SIG-M5 (cell line): ENCODE measurements around the gene STAC.
"Not testable (repeated sequence)": the region's sequence is repeated elsewhere in the genome, so short reads cannot be mapped to it uniquely, and the experiment has no call there.

Experiments
- DNase-seq: peaks from one replicate; lab custom pipeline; 2025; lab: John Stamatoyannopoulos, UW

Gene STAC

DNA sequence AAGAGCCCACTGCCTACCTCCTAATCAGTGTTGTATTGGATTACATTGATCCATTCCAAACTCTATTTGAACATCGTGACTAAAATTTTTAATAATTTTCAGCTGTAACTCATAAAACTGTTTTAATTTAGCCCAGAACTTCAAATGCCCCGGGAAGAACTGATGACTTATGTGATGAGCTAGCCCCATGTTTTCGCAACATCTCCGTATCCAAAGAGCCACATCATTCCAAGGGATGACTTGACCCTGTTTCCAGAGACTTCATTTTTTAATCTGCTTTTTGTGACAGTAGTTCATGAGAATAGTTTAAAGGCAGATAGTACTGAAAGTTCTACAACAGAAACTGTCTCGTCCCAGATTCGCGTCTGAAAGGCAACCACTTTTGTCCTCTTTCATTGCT, 97.4 kb downstream of the STAC start:
- DNase-seq, result no peak

DNA sequence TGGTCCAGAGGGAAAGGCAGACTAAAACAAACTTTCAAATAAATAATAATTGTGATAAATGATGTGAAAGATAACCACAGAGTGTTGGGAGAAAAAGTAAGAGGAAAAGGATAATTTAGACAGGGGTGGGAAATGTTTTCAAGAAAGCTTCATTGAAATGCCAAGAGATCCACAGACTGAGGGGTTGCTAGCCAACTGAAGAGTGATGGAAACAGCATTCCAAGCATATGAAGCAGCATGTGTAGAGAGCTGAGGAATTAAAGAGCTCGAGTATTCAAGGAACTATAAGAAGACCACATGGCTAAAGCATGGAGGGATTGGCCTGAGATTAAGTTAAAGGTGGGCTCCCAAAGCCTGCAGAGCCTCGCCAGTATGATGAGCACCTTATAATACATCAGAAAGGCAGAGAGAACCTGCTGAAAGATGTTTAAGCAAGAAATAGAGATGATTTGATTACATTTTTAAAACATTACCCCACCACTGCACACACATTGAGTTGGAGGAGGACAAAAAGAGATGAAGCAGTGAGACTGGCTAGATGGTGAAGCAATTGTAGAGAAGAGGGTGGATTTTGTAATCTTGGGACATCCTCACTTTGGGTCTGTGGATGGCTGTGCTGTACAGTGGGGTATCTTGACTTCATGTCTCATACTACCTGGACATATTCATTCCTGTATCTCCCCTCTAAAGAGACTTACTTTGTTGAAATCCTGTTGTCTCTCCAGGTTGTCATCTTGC, 100.8 kb downstream of the STAC start:
- DNase-seq, result no peak

DNA sequence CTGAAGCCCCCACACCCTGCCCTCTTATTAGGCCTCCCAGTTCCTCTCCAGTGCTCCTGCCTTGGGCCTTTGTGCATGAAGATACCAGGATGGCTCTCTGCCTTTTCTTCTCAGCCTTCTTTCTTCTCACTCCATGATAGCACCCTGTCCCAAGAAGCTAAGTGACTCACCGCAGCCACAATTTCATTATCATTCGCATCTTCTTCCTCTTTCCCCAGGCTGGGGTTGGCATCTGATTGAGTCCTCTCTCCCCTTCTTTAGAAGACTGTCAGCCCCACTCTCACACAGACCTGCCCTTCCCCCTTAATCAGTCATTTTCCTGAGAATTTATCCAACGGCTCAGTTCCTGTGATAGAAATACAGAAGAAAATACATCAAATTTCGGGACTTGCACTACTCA, 102.0 kb downstream of the STAC start:
- no peak for DNase-seq

DNA sequence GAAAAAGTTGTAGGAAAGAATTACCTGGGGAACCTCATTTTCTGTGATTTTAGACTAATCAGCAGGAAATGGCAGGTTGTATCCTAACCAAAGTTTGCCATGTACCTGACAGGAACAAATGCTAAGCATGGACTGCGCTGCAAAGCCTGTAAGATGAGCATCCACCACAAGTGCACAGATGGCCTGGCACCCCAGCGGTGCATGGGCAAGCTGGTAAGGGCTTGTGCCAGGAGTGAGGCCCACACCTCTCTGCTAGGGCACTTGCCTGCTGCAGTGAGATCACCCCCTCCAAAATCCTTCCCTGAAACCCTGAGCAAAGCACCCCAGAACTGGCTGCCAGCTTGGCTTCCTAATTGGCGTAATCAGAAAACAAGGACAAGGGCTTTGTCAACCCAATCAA, 102.6 kb downstream of the STAC start:
- no peak for DNase-seq

DNA sequence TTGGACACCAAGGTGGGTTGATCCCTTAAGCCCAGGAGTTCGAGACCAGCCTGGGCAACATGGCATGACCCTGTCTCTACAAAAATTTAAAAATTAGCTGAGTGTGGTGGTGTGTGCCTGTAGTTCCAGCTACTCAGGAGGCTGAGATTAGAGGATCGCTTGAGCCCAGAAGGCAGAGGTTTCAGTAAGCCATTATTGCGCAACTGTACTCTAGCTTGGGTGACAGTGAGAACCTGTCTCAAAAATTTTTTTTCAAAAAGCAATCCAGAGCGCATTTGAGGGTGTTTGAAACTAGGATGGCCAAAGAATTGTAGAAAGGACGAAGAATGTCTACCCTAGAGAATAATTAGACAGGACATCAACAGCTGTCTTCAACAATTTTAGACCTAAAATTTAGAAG, 103.4 kb downstream of the STAC start:
- no peak for DNase-seq

DNA sequence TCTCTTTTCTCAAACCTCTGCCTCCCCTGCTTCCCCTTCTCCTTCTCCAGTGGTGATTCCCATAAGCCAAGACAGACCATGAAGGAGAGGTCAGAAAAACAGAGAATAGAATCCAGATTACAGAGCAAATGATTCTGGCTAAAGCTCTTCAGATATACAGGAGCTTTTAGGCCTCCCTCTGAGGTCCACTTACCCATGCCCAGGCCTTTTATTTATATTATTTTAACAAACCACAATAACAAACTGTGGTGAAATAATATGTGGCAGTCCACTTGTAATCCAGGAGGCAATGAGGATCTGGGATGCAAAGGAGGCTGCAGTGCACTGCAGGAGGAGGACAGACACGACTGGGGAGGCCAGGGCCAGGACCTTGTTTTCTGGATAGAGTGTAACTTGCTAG, 104.1 kb downstream of the STAC start:
- no peak for DNase-seq

DNA sequence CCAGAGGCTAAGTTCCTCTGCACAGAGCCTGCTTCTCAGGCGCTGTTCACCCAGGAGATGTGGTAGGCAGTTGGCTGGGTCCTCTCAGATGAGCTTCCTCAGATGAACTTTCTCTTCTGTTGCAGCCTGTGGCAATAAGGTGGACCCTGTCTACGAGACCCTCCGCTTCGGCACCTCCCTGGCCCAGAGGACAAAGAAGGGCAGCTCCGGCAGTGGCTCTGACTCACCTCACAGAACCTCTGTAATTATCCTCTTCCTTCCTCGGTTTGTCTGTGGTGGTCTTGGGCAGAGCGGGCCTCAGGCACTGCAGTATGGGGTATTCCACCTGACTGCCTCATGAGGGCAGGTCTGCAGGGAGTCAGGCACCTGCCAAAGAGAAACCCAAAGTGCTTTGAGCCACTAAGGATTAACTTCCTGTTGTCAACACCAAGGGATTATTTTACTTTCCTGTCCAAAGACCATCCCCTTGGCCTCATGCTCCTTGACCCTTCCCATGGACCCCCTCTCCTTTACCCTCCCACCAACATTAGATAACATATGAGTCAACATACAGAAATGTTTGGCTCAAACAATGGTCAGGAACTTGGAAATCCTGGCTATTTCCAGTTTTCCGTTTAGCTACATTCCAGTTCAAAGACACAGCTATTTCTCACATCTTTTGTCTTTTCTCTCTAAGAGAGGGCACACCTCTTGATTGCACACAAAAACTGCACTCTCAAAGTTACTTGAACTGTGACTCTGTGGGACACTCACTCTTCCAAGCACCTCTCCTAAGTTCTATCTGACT, 105.9 kb downstream of the STAC start:
- DNase-seq, result no peak

DNA sequence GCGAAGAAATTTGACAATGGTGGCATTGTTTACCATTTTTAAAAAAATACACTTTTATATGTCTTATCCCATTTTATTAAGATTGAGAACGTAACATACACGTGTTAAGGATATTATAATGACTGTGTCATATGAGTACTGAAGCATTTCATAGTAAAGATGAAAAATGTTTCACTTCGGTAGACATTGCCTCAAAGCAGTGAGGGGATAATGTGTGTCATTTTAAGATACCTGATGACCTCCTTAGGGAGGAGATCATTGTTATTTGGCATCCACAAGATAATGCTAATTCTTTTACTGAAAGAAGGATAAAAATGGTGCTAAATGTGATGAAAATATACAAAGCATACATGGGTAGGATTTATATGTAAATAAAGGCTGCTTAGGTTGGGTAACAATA, 107.3 kb downstream of the STAC start:
- no peak for DNase-seq

DNA sequence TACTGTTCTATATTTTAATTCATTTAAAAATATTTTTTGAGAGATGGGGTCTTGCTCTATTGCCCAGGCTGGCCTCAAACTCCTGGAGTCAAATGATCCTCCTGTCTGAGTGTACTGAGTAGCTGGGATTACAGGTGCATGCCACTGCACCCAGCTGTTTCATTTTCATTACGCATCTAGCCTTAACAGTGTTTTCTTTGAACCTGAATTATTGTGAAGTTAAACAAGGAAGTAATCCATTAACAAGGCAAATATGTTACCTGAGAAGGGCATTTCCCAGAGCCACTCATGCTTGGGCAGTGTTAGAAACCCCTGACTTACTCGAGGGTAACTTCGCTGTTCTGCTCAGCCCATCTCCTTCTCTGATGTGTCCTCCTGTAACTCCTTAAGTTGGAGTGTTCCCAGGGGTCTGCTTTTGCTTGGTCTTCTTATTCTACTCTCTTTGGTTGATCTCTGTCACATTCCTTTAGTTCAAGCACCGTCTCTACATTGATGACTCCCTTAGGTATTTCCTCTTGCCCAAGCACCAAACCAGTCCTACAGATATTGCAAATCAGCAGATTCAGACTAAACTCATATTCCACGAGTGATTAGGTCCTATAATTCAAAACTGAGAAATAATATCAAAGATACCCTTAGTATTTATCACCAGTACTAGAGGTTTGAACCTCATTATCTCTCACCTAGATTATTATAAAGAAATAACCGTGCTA, 107.9 kb downstream of the STAC start:
- no peak for DNase-seq

DNA sequence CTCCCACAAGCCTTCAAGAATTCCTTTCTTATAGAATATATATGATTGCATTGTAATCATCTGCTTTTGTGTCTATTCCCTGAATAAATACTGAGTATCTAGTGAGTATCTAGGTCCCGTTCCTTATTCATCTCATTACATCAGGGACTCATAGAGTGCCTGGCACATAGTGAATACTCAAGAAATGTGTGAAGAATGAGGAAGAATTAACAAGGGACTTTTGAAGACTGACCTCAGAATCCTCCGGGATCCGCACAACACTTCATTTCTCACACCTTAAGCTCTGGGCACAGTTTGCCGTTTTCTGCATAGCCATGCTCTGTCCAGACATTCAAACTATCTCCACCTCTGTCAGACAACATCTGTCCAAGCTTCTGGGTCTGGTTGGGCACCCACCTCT, 108.8 kb downstream of the STAC start:
- DNase-seq, result no peak

DNA sequence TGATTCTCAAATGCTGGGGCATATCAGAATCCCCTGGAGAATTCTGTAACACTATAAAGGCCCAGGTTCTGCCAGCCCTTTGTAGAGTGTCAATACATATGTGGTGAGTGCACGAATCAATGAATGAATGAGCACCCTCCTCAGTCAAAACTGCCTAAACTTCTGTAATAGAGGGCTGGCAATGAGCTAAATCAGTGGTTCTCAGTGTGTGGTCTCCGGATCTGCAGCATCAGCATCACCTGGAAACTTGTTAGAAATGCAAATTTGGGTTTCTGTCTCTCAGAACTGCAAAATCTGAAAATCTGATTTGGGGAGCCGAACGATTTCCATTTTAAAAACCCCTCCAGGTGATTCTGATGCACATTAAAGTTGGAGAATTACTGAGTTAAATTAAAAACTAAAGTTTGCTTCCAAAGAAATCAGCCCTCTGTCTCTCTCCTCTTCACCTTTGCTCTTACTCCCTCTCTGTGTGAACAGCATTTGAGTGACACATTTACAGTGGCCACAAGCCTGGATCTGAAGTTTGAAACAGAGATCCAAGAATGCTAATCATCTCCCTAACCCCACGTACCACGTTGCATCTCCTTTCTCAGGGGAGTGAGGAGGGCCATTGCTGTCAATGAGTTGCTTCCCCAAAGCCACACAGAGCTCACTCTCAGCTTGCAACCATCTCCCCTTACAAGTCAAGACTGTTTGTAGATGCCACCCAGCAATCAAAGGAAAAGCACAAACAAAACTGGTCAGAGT, 109.5 kb downstream of the STAC start:
- no peak for DNase-seq

DNA sequence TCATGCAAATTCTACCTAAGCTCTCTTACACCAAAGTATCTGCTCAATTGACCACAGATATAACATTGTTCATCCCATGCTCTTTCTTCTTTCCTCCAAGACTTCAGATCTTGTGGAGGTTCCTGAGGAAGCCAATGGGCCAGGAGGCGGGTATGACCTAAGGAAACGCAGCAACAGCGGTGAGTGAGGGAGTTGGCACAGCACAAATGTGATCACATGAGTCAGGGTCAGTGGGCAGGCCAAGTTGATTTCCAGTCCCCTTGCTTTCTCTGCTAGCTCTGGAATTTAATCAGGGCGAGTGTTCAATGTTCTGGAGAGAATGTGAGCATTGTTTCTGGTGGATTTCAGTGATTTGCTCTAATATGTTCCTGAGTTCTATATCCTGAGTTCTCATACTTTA, 112.7 kb downstream of the STAC start:
- no peak for DNase-seq

DNA sequence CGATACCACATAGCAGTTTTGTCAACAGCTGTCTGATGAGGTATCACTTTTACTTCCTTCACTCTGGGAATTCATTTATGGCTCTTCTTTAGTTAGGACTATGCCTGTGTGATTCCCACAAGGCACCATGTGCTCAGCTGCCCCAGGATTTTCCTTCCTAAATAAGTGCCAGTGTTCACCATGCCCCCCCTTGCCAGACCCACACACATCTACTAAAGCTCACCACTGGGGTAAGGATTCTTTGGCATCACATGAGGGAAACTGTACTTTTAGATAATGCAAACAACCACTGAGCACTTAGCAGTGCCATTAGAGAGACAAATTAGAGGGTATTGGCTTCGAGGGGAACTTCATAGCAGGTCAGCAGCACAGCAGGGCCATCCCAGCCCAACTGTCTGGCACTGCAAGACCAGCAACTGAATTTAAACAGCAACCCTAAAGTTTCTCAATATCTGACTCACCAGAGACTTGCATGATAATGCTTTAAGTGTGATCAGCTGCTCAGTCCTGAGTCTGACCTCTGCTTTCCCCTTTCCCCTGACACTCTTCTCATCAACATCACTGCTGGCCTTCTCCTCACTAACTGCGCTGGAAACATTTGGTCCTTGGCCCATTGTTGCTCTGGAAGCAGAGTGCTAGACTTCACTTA, 114.3 kb downstream of the STAC start:
- DNase-seq, result no peak

DNA sequence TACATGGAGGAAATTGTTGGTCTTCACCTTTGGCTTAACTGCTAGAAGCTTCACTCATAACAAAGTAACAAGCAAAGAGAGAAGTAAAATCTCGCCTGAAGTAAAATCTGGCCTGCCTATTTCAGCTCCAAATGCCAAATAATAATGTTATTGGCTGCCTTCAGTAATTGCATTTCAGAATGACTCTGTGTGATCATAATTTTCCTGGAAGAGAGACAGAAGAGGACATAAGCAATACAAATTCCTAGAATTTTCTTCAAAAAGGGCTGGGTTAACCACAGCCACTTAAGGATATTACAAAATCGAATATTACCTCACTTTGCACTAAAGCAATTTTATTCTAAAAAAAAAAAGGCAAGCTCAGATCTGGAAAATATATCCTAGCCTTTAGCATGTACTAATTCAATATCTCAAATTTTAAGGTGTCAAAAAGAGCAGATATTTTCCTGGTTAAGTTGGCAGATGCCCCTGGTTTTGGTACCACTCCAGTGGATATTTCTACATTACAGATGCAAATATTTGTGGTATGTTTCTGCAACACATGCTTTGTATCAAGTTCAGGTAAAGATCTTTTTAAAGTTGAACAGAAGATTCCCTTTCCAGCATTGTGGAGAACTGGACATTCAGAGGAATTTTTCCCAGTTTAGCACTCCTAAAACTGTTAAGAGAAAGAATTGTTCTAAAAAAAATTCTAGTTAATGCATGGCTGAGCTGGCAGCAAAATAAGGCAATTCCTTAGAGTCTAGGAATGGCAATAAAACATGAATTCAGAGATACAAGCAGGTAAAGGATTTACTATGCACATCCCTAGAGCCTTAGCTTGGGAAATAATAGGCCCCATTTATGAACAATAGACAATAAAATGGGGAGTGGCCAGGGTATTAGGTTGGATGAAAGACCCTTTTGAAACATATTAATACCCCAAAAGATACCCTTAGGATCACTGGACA, 116.7 kb downstream of the STAC start:
- DNase-seq, result no peak

DNA sequence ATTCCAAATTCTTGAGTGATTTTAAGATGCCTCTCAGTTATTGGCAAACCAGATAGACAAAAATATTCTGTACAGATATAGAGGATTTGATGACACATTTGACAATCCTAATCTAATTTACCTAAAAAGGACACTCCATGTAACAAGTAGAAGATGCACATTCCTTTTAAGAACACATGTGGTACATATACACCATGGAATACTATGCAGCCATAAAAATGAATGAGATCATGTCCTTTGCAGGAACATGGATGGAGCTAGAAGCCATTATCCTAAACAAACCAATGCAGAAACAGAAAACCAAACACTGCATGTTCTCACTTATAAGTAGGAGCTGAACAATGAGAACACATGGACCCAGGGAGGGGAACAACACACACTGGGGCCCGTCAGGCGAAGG, 119.7 kb downstream of the STAC start:
- not testable (repeated sequence) for DNase-seq

DNA sequence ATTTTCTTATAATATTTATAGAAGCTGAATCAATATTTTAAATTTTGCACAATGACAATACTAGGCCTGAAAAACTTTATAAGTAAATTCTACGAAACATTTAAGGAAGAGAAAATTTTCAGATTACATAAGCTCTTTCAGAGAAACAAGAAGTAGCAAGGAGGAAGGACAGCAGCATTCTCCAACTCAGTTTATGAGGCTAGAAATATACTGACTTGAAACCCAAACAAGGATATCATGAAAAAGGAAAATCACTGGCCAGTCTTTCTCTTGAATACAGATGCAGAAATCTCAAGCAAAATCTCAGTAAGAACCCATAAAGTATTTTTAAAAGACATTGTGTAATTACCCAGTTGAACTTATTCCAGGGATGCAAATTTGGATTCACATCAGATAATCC, 121.3 kb downstream of the STAC start:
- DNase-seq, result no peak

DNA sequence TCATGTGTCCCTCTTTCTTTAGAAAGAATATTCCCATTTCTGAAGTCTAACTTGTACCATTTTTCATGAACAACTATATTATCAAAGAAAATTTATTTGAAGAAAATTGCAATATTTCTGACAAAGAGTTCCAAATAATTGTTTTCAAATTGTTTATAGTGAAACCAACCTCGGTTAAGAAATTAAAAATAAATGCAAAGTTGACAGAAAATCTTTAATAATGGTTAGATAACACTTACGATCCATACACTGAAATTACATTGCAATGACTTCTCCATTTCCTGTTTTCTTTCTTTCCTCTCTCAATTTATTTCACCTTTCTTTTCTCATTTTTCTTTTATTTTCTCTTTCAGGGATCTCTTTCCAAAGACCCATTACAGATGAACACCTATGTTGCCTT, 125.1 kb downstream of the STAC start:
- no peak for DNase-seq

DNA sequence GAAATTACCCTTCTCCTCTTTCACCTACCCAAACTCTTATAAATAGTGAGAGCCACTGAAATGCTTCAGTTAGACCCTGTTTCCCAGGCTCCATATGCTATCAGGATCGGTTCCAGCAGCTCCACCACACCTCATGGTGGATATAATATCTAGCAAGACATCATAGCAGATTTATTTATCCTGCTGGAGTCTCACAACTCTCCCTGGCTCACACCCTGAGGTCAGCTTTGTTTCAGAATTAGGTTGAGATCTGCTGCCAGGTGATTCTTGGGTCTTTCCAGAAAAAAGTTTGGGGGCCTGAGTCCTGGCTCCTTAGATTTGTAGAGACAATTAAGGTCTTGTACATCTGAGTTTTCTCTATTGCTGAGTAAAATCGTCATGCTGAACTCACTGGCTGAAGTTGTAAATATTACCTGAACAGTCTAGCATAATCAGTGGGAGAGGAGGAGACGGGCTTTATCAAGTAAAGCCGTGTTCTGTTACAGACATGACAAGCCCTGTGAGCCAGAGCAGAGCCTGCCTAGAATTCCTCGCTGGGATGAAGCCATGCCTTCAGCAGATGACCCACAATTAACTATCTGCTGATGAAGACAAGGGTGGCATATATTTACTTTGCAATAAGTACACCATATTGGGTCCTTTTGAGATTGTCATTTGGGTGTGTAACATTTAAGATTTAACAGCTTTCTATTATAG, 131.6 kb downstream of the STAC start:
- no peak for DNase-seq

DNA sequence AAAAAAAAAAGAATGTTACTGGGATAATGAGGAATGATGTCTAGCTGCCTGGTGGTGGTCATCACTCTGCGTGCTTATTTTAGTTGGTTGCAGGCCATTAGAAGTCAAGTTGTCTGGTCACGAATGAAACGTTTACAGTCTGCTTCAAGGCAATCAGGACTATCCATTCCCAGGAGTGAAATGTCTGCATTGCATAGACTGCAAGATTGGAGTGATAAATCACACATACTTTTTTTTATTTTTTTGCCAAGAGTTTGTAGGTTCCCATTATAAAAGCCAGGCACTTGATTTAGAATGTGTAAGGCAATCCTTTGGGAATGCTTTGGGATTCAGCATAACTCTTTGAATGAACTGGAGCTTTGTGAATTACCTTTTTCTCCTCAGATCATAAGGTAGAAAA, 132.3 kb downstream of the STAC start:
- no peak for DNase-seq

DNA sequence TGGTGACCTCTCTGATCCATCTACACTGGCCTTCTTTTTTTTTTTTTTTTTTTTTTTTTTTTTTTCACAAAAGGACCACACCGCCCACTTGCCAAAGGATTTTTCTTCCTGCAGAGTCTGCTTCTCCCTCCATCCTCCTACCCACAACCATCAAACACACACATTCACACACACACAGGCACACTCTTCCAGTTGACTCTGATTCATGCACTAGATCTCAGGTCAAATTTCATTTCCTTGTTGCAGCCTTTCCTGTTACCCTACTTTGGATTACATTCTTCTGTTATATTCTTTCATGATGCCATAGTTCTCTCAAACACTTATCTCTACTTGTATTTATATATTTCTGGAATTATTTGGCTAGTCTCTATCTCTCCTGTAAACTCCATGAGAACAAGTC, 133.9 kb downstream of the STAC start:
- no peak for DNase-seq
